Measurements from ENCODE around the gene DHRSX. TPM values are rescaled to one million over a fixed set of nuclear protein-coding genes. Genes with fewer than 3 reads are reported as not detected.

The DHRSX gene
- total and polyA plus RNA-seq, 2 of the 13 experiments (the other 11 are each of a cell fraction or from before 2014, with no cell fraction given), result 15.5 to 24.3 TPM

DNA sequence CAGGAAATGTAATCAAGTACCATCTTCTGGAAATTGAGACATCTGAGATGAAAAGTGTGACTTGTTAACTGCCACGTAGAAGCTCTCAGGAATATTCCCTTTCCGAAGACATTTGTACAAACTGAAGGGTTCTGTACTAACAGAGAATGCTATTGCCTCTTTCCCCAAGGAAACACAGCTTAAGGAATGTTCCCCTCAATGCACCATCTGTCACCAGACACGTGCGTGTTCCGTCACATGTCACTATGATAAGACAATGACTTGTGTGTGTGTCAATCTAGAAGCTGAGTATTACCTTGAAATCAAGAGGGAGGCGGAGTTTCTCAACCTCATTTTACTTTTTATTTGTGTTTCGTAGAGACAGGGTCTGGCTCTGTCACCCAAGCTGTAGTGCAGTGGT lies 58.1 kb downstream of the DHRSX start:
- Histone ChIP-seq H4K20me1 (ENCODE audit: insufficient read depth, low read length) (no peaks in the 10 kb centered on the region; the same call in 1 of the 2 replicates), H3K36me3 (replicated peaks in 1 of 2; ENCODE audit: control insufficient read depth in 1 of 2, insufficient read depth in 2 of 2, low read length in 2 of 2) (peaks cover 0 to 10% of the 10 kb centered on the region in 2 experiments; a peak in 1 of 5 replicates), H3K9me3 (ENCODE audit: low read length) (peaks cover 4% of the 10 kb centered on the region; the same call in 1 of the 2 replicates), H3K27me3 (ENCODE audit: control insufficient read depth in 1 of 2, insufficient read depth in 2 of 2, low read length in 2 of 2) (no peaks in the 10 kb centered on the region; a peak in 1 of 5 replicates), H3K4me2 (ENCODE audit: low read depth, low read length) (no peak overlapping the region), H3K27ac (ENCODE audit: extremely low read length, insufficient read depth, low read length) (no peak overlapping the region), H2AFZ (ENCODE audit: low read length) (no peak overlapping the region), H3K4me1 (ENCODE audit: insufficient read depth, low read length) (no peaks in the 10 kb centered on the region), H3K9ac (ENCODE audit: insufficient read depth, low read depth, low read length) (no peak overlapping the region), H3K79me2 (ENCODE audit: insufficient read depth, low read length) (peaks cover 11% of the 10 kb centered on the region), H3K4me3 (replicated peaks in 1 of 3; ENCODE audit: insufficient read depth in 1 of 3, low read depth in 2 of 3, low read length in 3 of 3) (no peak overlapping the region)
- no TSS peak for BruUV-seq (replicated peaks)
- in situ Hi-C loops (cut with HindIII; ENCODE audit: extremely low pct_ligation_motif_present, low pct_unique_long_range_greater_than_20kb), result no loop called here
- POLR2A ChIA-PET, result no interaction called here
- intact Hi-C loops (cut with micrococcal nuclease; ENCODE audit: unreplicated experiment), result no loop called here
- TF ChIP-seq ZNF136 (CRISPR knock-in tag; IDR thresholded peaks at IDR 0.05; ENCODE audit: low read depth) (no peak), MXD4 (CRISPR knock-in tag; IDR thresholded peaks at IDR 0.05) (no peak), U2AF2 (IDR thresholded peaks at IDR 0.05; ENCODE audit: low read depth, low read length) (no peak), ZFP36L2 (CRISPR knock-in tag; IDR thresholded peaks at IDR 0.05) (no peak), RFX5 (IDR thresholded peaks at IDR 0.05; ENCODE audit: low read depth, low read length) (no peak), HNRNPK (IDR thresholded peaks at IDR 0.05; ENCODE audit: low read depth, low read length, poor library complexity, severe bottlenecking) (no peak), ZNF776 (CRISPR knock-in tag; IDR thresholded peaks at IDR 0.05) (no peak), AHR (CRISPR knock-in tag; IDR thresholded peaks at IDR 0.05) (no peak), MYC (CRISPR knock-in tag; IDR thresholded peaks at IDR 0.05; ENCODE audit: borderline replicate concordance) (no peak), ARHGAP35 (CRISPR knock-in tag; IDR thresholded peaks at IDR 0.05; ENCODE audit: borderline replicate concordance) (no peak), MTA3 (CRISPR knock-in tag; IDR thresholded peaks at IDR 0.05) (no peak)
- TF ChIP-seq, protein P1, sequence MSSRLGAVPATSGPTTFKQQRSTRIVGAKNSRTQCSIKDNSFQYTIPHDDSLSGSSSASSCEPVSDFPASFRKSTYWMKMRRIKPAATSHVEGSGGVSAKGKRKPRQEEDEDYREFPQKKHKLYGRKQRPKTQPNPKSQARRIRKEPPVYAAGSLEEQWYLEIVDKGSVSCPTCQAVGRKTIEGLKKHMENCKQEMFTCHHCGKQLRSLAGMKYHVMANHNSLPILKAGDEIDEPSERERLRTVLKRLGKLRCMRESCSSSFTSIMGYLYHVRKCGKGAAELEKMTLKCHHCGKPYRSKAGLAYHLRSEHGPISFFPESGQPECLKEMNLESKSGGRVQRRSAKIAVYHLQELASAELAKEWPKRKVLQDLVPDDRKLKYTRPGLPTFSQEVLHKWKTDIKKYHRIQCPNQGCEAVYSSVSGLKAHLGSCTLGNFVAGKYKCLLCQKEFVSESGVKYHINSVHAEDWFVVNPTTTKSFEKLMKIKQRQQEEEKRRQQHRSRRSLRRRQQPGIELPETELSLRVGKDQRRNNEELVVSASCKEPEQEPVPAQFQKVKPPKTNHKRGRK (CRISPR knock-in tag; IDR thresholded peaks at IDR 0.05), result no peak
- TF ChIP-seq, protein P2, sequence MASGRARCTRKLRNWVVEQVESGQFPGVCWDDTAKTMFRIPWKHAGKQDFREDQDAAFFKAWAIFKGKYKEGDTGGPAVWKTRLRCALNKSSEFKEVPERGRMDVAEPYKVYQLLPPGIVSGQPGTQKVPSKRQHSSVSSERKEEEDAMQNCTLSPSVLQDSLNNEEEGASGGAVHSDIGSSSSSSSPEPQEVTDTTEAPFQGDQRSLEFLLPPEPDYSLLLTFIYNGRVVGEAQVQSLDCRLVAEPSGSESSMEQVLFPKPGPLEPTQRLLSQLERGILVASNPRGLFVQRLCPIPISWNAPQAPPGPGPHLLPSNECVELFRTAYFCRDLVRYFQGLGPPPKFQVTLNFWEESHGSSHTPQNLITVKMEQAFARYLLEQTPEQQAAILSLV (CRISPR knock-in tag; IDR thresholded peaks at IDR 0.05; ENCODE audit: borderline replicate concordance), result no peak
- TF ChIP-seq, protein P3, sequence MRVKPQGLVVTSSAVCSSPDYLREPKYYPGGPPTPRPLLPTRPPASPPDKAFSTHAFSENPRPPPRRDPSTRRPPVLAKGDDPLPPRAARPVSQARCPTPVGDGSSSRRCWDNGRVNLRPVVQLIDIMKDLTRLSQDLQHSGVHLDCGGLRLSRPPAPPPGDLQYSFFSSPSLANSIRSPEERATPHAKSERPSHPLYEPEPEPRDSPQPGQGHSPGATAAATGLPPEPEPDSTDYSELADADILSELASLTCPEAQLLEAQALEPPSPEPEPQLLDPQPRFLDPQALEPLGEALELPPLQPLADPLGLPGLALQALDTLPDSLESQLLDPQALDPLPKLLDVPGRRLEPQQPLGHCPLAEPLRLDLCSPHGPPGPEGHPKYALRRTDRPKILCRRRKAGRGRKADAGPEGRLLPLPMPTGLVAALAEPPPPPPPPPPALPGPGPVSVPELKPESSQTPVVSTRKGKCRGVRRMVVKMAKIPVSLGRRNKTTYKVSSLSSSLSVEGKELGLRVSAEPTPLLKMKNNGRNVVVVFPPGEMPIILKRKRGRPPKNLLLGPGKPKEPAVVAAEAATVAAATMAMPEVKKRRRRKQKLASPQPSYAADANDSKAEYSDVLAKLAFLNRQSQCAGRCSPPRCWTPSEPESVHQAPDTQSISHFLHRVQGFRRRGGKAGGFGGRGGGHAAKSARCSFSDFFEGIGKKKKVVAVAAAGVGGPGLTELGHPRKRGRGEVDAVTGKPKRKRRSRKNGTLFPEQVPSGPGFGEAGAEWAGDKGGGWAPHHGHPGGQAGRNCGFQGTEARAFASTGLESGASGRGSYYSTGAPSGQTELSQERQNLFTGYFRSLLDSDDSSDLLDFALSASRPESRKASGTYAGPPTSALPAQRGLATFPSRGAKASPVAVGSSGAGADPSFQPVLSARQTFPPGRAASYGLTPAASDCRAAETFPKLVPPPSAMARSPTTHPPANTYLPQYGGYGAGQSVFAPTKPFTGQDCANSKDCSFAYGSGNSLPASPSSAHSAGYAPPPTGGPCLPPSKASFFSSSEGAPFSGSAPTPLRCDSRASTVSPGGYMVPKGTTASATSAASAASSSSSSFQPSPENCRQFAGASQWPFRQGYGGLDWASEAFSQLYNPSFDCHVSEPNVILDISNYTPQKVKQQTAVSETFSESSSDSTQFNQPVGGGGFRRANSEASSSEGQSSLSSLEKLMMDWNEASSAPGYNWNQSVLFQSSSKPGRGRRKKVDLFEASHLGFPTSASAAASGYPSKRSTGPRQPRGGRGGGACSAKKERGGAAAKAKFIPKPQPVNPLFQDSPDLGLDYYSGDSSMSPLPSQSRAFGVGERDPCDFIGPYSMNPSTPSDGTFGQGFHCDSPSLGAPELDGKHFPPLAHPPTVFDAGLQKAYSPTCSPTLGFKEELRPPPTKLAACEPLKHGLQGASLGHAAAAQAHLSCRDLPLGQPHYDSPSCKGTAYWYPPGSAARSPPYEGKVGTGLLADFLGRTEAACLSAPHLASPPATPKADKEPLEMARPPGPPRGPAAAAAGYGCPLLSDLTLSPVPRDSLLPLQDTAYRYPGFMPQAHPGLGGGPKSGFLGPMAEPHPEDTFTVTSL (CRISPR knock-in tag; IDR thresholded peaks at IDR 0.05; ENCODE audit: borderline replicate concordance), result no peak
- WGBS (ENCODE audit: low lambda C conversion rate), result 93% methylated on average over 7 of the region's 7 CpGs
- ATAC-seq (no peak), DNase-seq (ENCODE audit: low spot score) (no peak), FAIRE-seq (no peak)
- CTCF ChIA-PET (ENCODE audit: low intra/inter-chr PET ratio, low total read pairs), result no interaction called here

Measured in HepG2 (cell line).